ENCODE results near the gene AAGAB. TPM values are rescaled to one million over a fixed set of nuclear protein-coding genes. Genes with fewer than 3 reads are reported as not detected.

Gene AAGAB
- total RNA-seq, 2 donors from 2014 or later = 41.7 to 65.7 TPM

GRCh38 chr15:67174864-67175573 is 79.4 kb downstream of the AAGAB start:
- H3K27ac Mint-ChIP-seq = peak overlapping the region; percentile 82 to 94
- peaks cover 5 to 66% of the 10 kb centered on the region in 2 donors for H3K36me3 Mint-ChIP-seq
- DNase-seq (ENCODE audit: low spot score in 2 of 2) = peak; percentile 33 to 77
- peak; percentile 76 to 78 for ATAC-seq
- no peaks in the 10 kb centered on the region for H3K9me3 Mint-ChIP-seq

GRCh38 chr15:67174446-67174845 is 80.0 kb downstream of the AAGAB start:
- ATAC-seq = no peak
- Mint-ChIP-seq H3K36me3 (peaks cover 5 to 66% of the 10 kb centered on the region in 2 donors), H3K9me3 (no peaks in the 10 kb centered on the region), H3K27ac (peak overlapping the region; percentile 82 to 94)
- DNase-seq (ENCODE audit: low spot score in 2 of 2) = no peak

- Mint-ChIP-seq H3K36me3 (peaks cover 5 to 62% of the 10 kb centered on the region in 2 donors), H3K27ac (peak overlapping the region; percentile 79 to 82), H3K9me3 (no peaks in the 10 kb centered on the region)
- ATAC-seq = no peak
- DNase-seq (ENCODE audit: low spot score in 2 of 2) = no peak
Measured at GRCh38 chr15:67173786-67174185, 80.7 kb downstream of the AAGAB start.

- peaks cover 5 to 59% of the 10 kb centered on the region in 2 donors for H3K36me3 Mint-ChIP-seq
- ATAC-seq (no peak), DNase-seq (ENCODE audit: low spot score in 2 of 2) (no peak)
- no peaks in the 10 kb centered on the region for H3K9me3 Mint-ChIP-seq
- peak overlapping the region in 1 of 2 donors; percentile 89 for H3K27ac Mint-ChIP-seq
Measured at GRCh38 chr15:67173005-67173404, 81.5 kb downstream of the AAGAB start.

GRCh38 chr15:67172172-67172571 is 82.3 kb downstream of the AAGAB start:
- DNase-seq (ENCODE audit: low spot score in 2 of 2) = no peak
- no peaks in the 10 kb centered on the region for H3K9me3 Mint-ChIP-seq
- ATAC-seq = peak; percentile 27 to 31
- peaks cover 5 to 59% of the 10 kb centered on the region in 2 donors for H3K36me3 Mint-ChIP-seq
- peak overlapping the region in 1 of 2 donors; percentile 89 for H3K27ac Mint-ChIP-seq

GRCh38 chr15:67171471-67171870 is 83.0 kb downstream of the AAGAB start:
- no peak for ATAC-seq
- peaks cover 2 to 52% of the 10 kb centered on the region in 2 donors for H3K36me3 Mint-ChIP-seq

GRCh38 chr15:67170143-67170925 is 84.1 kb downstream of the AAGAB start:
- peaks cover 0 to 50% of the 10 kb centered on the region in 2 donors for H3K36me3 Mint-ChIP-seq
- ATAC-seq = no peak
- no peaks in the 10 kb centered on the region for H3K9me3 Mint-ChIP-seq
- DNase-seq (ENCODE audit: low spot score in 2 of 2) = no peak
- peak overlapping the region; percentile 4 to 53 for H3K27ac Mint-ChIP-seq

More at GRCh38 chr15:67171471-67171870, 83.0 kb downstream of the AAGAB start:
- Mint-ChIP-seq H3K27ac (no peak overlapping the region), H3K9me3 (no peaks in the 10 kb centered on the region)
- no peak for DNase-seq (ENCODE audit: low spot score in 2 of 2)

GRCh38 chr15:67168694-67169093 is 85.8 kb downstream of the AAGAB start:
- H3K36me3 Mint-ChIP-seq = peaks cover 0 to 42% of the 10 kb centered on the region in 2 donors
- no peaks in the 10 kb centered on the region for H3K9me3 Mint-ChIP-seq
- ATAC-seq = no peak
- no peak for DNase-seq (ENCODE audit: low spot score in 2 of 2)
- peak overlapping the region in 1 of 2 donors; percentile 37 for H3K27ac Mint-ChIP-seq

- ATAC-seq = no peak
- Mint-ChIP-seq H3K27ac (peak overlapping the region; percentile 11 to 16), H3K36me3 (peaks cover 0 to 26% of the 10 kb centered on the region in 2 donors), H3K9me3 (no peaks in the 10 kb centered on the region)
- no peak for DNase-seq (ENCODE audit: low spot score in 2 of 2)
Measured at GRCh38 chr15:67167091-67167490, 87.4 kb downstream of the AAGAB start.

GRCh38 chr15:67166280-67167009 is 88.0 kb downstream of the AAGAB start:
- peak overlapping the region; percentile 5 to 60 for H3K27ac Mint-ChIP-seq
- H3K36me3 Mint-ChIP-seq = peaks cover 0 to 20% of the 10 kb centered on the region in 2 donors
- DNase-seq (ENCODE audit: low spot score in 2 of 2) = no peak
- no peak for ATAC-seq
- H3K9me3 Mint-ChIP-seq = no peaks in the 10 kb centered on the region

- DNase-seq (ENCODE audit: low spot score in 2 of 2) (no peak), ATAC-seq (no peak)
- Mint-ChIP-seq H3K27ac (peak overlapping the region in 1 of 2 donors; percentile 60), H3K36me3 (peaks cover 0 to 14% of the 10 kb centered on the region in 2 donors), H3K9me3 (no peaks in the 10 kb centered on the region)
Measured at GRCh38 chr15:67165254-67166253, 88.9 kb downstream of the AAGAB start.

- DNase-seq (ENCODE audit: low spot score in 2 of 2) (no peak), ATAC-seq (no peak)
- Mint-ChIP-seq H3K36me3 (peaks cover 0 to 10% of the 10 kb centered on the region in 2 donors), H3K9me3 (no peaks in the 10 kb centered on the region), H3K27ac (peak overlapping the region in 1 of 2 donors; percentile 79)
Measured at GRCh38 chr15:67164811-67165253, 89.6 kb downstream of the AAGAB start.

- Mint-ChIP-seq H3K36me3 (peaks cover 0 to 6% of the 10 kb centered on the region in 2 donors), H3K27ac (peak overlapping the region in 1 of 2 donors; percentile 79)
Measured at GRCh38 chr15:67164401-67164791, 90.1 kb downstream of the AAGAB start.

GRCh38 chr15:67163180-67163579 is 91.3 kb downstream of the AAGAB start:
- DNase-seq (ENCODE audit: low spot score in 2 of 2) = no peak
- ATAC-seq = no peak
- H3K27ac Mint-ChIP-seq = peak overlapping the region; percentile 24 to 76
- H3K36me3 Mint-ChIP-seq = peaks cover 0 to 7% of the 10 kb centered on the region in 2 donors
- no peaks in the 10 kb centered on the region for H3K9me3 Mint-ChIP-seq

More at GRCh38 chr15:67164401-67164791, 90.1 kb downstream of the AAGAB start:
- ATAC-seq (no peak), DNase-seq (ENCODE audit: low spot score in 2 of 2) (no peak)
- no peaks in the 10 kb centered on the region for H3K9me3 Mint-ChIP-seq

GRCh38 chr15:67161881-67162280 is 92.6 kb downstream of the AAGAB start:
- DNase-seq (ENCODE audit: low spot score in 2 of 2) = no peak
- Mint-ChIP-seq H3K27ac (no peak overlapping the region), H3K36me3 (peaks cover 6 to 16% of the 10 kb centered on the region in 2 donors), H3K9me3 (no peaks in the 10 kb centered on the region)
- no peak for ATAC-seq
